Spleen (tissue), 11 donors: ENCODE results near the gene DPM1. TPM values are rescaled to one million over a fixed set of nuclear protein-coding genes. Genes with fewer than 3 reads are reported as not detected.

Experiments used
- DNase-seq: peaks from one replicate; pipeline ENCODE4 v3.0.0-alpha.2; 2020
- H3K27ac ChIP-seq, 8 donors: fragments of 200-600 bp; sonication (generic) in 7 of 8; 1 replicate in 4 of 8; 2 replicates in 4 of 8; pipeline versions ENCODE4 v1.5.0 to v1.8.0; 2016 to 2021; ENCODE audit warnings: inconsistent platforms in 4 of 8, mild to moderate bottlenecking in 4 of 8, moderate library complexity in 1 of 8
- H3K27me3 ChIP-seq, 7 donors: fragments of 200-600 bp; sonication (generic) in 6 of 7; replicated peaks in 1 of 7; 1 replicate in 4 of 7; 2 replicates in 3 of 7; pipeline versions ENCODE4 v1.5.0 to v1.8.0; 2016 to 2021; ENCODE audit warnings: inconsistent platforms in 3 of 7, mild to moderate bottlenecking in 1 of 7
- H3K36me3 ChIP-seq, 6 donors: fragments of 200-600 bp; sonication (generic) in 5 of 6; 1 replicate in 4 of 6; 2 replicates in 2 of 6; pipeline versions ENCODE4 v1.5.0 to v1.8.0; 2016 to 2021; ENCODE audit warnings: inconsistent platforms in 2 of 6
- H3K4me1 ChIP-seq, 6 donors: fragments of 200-600 bp; sonication (generic) in 5 of 6; 1 replicate in 3 of 6; 2 replicates in 3 of 6; pipeline versions ENCODE4 v1.5.0 to v1.8.0; 2016 to 2021; ENCODE audit warnings: inconsistent platforms in 3 of 6
- H3K4me3 ChIP-seq, 8 donors: fragments of 200-600 bp; sonication (generic) in 7 of 8; 1 replicate in 4 of 8; 2 replicates in 4 of 8; pipeline versions ENCODE4 v1.5.0 to v1.8.0; 2016 to 2021; ENCODE audit warnings: inconsistent platforms in 4 of 8, mild to moderate bottlenecking in 4 of 8, moderate library complexity in 2 of 8
- H3K9me3 ChIP-seq, 8 donors: fragments of 200-600 bp; sonication (generic) in 7 of 8; 1 replicate in 4 of 8; 2 replicates in 4 of 8; pipeline versions ENCODE4 v1.5.0 to v1.8.0; 2016 to 2021; ENCODE audit warnings: inconsistent platforms in 4 of 8
- POLR2A ChIP-seq, 3 donors: fragments of 450-650 bp; IDR thresholded peaks; one replicate each; pipeline ENCODE4 v1.5.1; 2017; ENCODE audit warnings: antibody characterized with exemption in 3 of 3, mild to moderate bottlenecking in 1 of 3
- POLR2AphosphoS5 ChIP-seq, 3 donors: sonication (generic); formaldehyde crosslinking; IDR thresholded peaks; one replicate each; pipeline ENCODE4 v1.5.1; 2017; ENCODE audit warnings: antibody characterized with exemption in 3 of 3
- WGBS, 5 donors: extraction: QIAGEN DNeasy Blood & Tissue Kit in 3 of 5; methylation state at CpG; one replicate each; pipeline versions ENCODE4 v1.1.5 to v1.1.7; 2013 to 2018; 5-methylcytosine and 5-hydroxymethylcytosine counted together
- intact Hi-C: fragments of 100-400 bp; cut with DNase I; formaldehyde crosslinking; loops from one replicate; pipeline ENCODE4 v1.15.0; 2023; ENCODE audit warnings: low total_unique reads
- polyA plus RNA-seq, 3 donors: library from polyadenylated mRNA; stranded (reverse); fragments of 200-250 nt; gene quantifications; one replicate each; pipeline ENCODE4 v1.2.1, GENCODE V29; 2013
- total RNA-seq, 7 donors: library from RNA; depleted of rRNA in 3 of 7; stranded (reverse); fragments of >200 nt in 3 of 7; fragmentation: NEBNext Ultra II Directional in 4 of 7; extraction: Animal tissue kit (Norgen Biotek cat#: 25700) in 4 of 7; gene quantifications; one replicate each; pipeline versions ENCODE4 v1.1.0 to v1.2.1, GENCODE V29; 2016 to 2021
- TF ChIP-seq, protein P1 (sequence below), 11 experiments: fragments of 200-600 bp in 7 of 11; fragments of 450-650 bp in 4 of 11; sonication (generic) in 4 of 11; IDR thresholded peaks in 8 of 11; conservative IDR thresholded peaks in 3 of 11; 1 replicate in 7 of 11; 2 replicates in 4 of 11; pipeline versions ENCODE4 v1.4.0 to v1.8.0; 2016 to 2021; ENCODE audit warnings: antibody characterized with exemption in 11 of 11, inconsistent platforms in 4 of 11, mild to moderate bottlenecking in 1 of 11
- donor health status: healthy with polysubstance abuse.
- donor health status: DM: no; HTN: no; CAD: no; lungs with moderate emphysema.
- donor health status: DM: no; HTN: no; CAD: no.
- donor health status: Bipolar disorder and iron deficiency.
- donor health status: healthy.
- donor health status: DM: no; HTN: no; CAD: no.
- donor health status: DM: yes; HTN: yes; CAD: no.

Gene DPM1
- total and polyA plus RNA-seq, 10 donors: 28.1 to 65.0 (median 43.8) TPM

DNA sequence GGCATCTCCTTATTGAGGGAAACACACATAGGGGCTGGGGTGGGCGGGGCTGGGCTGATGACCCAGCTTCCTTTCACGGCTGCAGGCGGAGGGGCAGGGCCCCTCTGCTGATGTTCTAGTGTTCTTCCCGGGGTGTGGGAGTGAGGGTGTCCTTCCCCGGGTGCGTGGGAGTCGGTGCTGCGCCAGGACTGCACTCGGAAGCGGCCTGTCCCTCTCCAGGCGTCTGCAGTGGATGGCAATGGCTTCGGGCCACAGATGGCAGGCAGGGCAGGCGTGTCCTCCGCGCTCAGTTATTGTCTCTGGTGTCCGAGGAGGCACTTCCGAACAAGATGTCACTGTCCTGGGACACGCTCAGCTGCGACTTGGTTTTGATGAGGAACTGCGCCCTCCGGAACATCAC, 45.4 kb upstream of the DPM1 start:
- H3K4me3 ChIP-seq: no peak overlapping the region
- no peaks in the 10 kb centered on the region for H3K9me3 ChIP-seq
- DNase-seq: no peak
- TF ChIP-seq, protein P1, sequence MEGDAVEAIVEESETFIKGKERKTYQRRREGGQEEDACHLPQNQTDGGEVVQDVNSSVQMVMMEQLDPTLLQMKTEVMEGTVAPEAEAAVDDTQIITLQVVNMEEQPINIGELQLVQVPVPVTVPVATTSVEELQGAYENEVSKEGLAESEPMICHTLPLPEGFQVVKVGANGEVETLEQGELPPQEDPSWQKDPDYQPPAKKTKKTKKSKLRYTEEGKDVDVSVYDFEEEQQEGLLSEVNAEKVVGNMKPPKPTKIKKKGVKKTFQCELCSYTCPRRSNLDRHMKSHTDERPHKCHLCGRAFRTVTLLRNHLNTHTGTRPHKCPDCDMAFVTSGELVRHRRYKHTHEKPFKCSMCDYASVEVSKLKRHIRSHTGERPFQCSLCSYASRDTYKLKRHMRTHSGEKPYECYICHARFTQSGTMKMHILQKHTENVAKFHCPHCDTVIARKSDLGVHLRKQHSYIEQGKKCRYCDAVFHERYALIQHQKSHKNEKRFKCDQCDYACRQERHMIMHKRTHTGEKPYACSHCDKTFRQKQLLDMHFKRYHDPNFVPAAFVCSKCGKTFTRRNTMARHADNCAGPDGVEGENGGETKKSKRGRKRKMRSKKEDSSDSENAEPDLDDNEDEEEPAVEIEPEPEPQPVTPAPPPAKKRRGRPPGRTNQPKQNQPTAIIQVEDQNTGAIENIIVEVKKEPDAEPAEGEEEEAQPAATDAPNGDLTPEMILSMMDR (IDR thresholded peaks at IDR 0.05 in 8 of 11, conservative IDR thresholded peaks at IDR 0.05 in 3 of 11): no peak
- TF ChIP-seq POLR2AphosphoS5 (IDR thresholded peaks at IDR 0.05): no peak
- TF ChIP-seq POLR2A (IDR thresholded peaks at IDR 0.05): no peak
- no peaks in the 10 kb centered on the region for H3K36me3 ChIP-seq
- H3K4me1 ChIP-seq: no peaks in the 10 kb centered on the region
- intact Hi-C loops: loop anchor here (5.0 kb wide), 1 partner anchor 299 kb away; no protein-coding TSS in a partner anchor
- no peak overlapping the region for H3K27ac ChIP-seq
- peaks cover 0 to 21% (median 1%) of the 10 kb centered on the region in 7 donors for H3K27me3 ChIP-seq
- 39 to 84% (median 75%) methylated on average over 3 to 21 of the region's 21 CpGs for WGBS, 5 donors

DNA sequence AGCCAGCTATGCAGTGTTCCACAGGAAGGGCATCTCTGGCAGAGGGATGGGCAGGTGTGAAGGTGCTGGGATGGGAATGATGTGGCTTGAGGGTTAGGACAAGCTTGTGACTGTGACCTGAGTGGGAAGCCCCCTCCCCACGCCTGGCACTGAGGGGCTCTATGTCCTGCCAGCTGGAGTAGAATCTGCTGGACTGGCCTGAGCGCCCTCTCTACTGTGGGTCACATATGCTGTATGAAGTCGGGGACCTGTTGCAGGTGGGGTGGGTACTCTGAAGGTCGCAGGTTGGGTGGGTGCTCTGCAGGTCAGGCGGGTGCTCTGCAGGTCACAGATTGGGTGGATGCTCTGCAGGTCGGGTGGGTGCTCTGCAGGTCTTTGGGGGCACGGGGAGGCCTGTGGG, 44.3 kb upstream of the DPM1 start:
- H3K27me3 ChIP-seq: peaks cover 0 to 29% (median 2%) of the 10 kb centered on the region in 7 donors
- intact Hi-C loops: loop anchor here (5.0 kb wide), 1 partner anchor 300 kb away; no protein-coding TSS in a partner anchor
- H3K4me3 ChIP-seq: no peak overlapping the region
- WGBS, 5 donors: 69 to 81% (median 76%) methylated on average over 7 of the region's 7 CpGs
- H3K27ac ChIP-seq: no peak overlapping the region
- no peaks in the 10 kb centered on the region for H3K36me3 ChIP-seq
- TF ChIP-seq, protein P1 (IDR thresholded peaks at IDR 0.05 in 8 of 11, conservative IDR thresholded peaks at IDR 0.05 in 3 of 11): no peak
- TF ChIP-seq POLR2AphosphoS5 (IDR thresholded peaks at IDR 0.05) (no peak), POLR2A (IDR thresholded peaks at IDR 0.05) (no peak)
- no peaks in the 10 kb centered on the region for H3K9me3 ChIP-seq
- H3K4me1 ChIP-seq: no peaks in the 10 kb centered on the region
- DNase-seq: peak; percentile 62

DNA sequence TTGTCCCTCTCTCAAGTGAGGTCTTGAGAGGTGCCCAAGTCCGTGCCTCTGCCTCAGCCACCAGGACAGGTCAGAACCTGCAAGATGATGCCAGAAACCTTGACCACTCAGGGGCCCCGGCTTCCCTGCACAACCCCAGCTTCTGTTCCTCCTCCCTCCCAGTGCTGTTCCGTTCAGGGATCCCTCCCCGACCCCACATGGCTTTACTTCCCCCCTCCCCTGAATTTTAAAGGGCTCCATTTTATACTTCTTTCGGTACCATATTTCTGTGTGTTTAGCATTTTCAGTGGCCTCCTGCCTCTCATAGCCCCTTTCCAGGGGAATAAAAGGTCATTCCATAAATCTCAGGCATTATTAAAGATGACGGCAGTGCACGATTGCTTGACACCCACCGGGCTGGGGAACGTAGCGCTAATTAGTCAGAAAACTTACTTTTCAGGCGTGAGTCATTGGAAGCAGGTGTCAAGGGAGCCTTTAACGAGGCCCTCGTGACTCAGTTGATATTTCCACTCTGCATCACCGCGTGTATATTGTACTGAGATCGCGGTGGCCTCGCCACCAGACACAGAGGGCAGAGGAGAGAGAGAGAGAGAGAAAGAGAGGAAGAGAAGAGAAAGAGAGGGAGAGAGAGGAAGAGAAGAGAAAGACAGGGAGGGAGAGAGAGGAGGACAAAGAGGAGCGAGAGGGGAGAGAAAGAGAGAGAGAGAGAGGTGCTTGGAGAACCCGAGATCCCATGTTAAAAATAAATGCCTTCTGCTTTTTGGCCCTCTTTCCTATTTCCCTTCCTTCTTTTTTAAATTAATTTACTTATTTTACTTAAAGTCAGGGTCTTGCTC, 43.3 kb upstream of the DPM1 start:
- no peak for DNase-seq
- TF ChIP-seq, protein P1 (IDR thresholded peaks at IDR 0.05 in 8 of 11, conservative IDR thresholded peaks at IDR 0.05 in 3 of 11): no peak
- TF ChIP-seq POLR2AphosphoS5 (IDR thresholded peaks at IDR 0.05): no peak
- no peaks in the 10 kb centered on the region for H3K4me1 ChIP-seq
- no peaks in the 10 kb centered on the region for H3K36me3 ChIP-seq
- 79 to 87% (median 83%) methylated on average over 20 of the region's 20 CpGs for WGBS, 5 donors
- peaks cover 0 to 32% (median 2%) of the 10 kb centered on the region in 7 donors for H3K27me3 ChIP-seq
- H3K4me3 ChIP-seq: no peak overlapping the region
- no peak overlapping the region for H3K27ac ChIP-seq
- no peaks in the 10 kb centered on the region for H3K9me3 ChIP-seq
- intact Hi-C loops: loop anchor here (5.0 kb wide), 1 partner anchor 301 kb away; no protein-coding TSS in a partner anchor

DNA sequence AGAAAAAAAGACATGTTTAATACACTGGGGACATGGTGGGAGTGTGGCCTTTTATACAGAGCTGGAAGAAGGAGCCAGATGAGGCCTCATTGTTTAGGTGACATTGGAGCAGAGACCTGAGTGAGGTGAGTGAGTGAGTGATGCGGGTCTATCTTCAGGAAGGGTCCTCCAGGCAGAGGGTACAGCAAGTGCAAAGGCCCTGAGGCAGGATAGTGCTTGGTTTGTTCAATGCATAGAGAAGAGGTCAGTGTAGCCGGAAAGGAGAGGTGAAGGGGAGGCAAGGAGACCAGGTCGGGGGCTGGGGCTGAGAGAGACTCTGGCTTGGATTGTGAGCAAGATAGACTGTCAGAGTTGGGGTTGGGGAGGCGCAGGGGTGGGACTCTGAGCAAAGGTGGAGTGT, 41.0 kb upstream of the DPM1 start:
- intact Hi-C loops: loop anchor here (10.0 kb wide), 1 partner anchor 595 kb away; no protein-coding TSS in a partner anchor
- 83 to 91% (median 89%) methylated on average over 4 of the region's 4 CpGs for WGBS, 5 donors

More for the DNA sequence above, 41.0 kb upstream of the DPM1 start:
- no peak overlapping the region for H3K4me3 ChIP-seq
- H3K27me3 ChIP-seq: peaks cover 0 to 30% (median 2%) of the 10 kb centered on the region in 7 donors
- no peaks in the 10 kb centered on the region for H3K4me1 ChIP-seq
- no peak for DNase-seq
- no peak overlapping the region for H3K27ac ChIP-seq
- H3K9me3 ChIP-seq: no peaks in the 10 kb centered on the region
- no peak for TF ChIP-seq POLR2AphosphoS5 (IDR thresholded peaks at IDR 0.05)
- H3K36me3 ChIP-seq: no peaks in the 10 kb centered on the region
